ENCODE results near the gene DNAJC22.

The DNAJC22 gene

GRCh38 chr12:49346659-49347310 is at the start of gene DNAJC22:
Gene DNAJC22 (plus strand): TSS chr12:49346888. CDS start chr12:49348873, 1,985 bp downstream.
- ChIA-PET POLR2A (interaction anchor here (0.9 kb wide), 1 partner anchor 79 kb away, joined by 3 read pairs; no protein-coding TSS in a partner anchor), CTCF (interaction anchor here (0.7 to 9.6 kb wide), 37 partner anchors 9 to 411 kb away, joined by 3 to 239 read pairs (median 7); partner anchors contain the start of genes C1QL4, KCNH3, PRPH and SPATS2)
- DNase-seq (ENCODE audit: extremely low spot score), result peak; percentile 71
- no peak for TF ChIP-seq CTCF (IDR thresholded peaks at IDR 0.05; ENCODE audit: control extremely low read depth, extremely low read depth, low read depth, missing control alignments)

- ChIA-PET CTCF (interaction anchor here (0.7 to 15.7 kb wide), 20 partner anchors 7 to 217 kb away, joined by 3 to 239 read pairs (median 8); partner anchors contain the start of genes C1QL4, DNAJC22 and TROAP), POLR2A (interaction anchor here (0.8 kb wide), 1 partner anchor 24 kb away, joined by 5 read pairs; no protein-coding TSS in a partner anchor)
Measured at GRCh38 chr12:49297695-49298060, 49.0 kb upstream of the DNAJC22 start.

GRCh38 chr12:49298160-49298559 is 48.5 kb upstream of the DNAJC22 start:
- POLR2A ChIA-PET, result no interaction called here
- CTCF ChIA-PET, result interaction anchor here (1.0 to 15.7 kb wide), 8 partner anchors 9 to 210 kb away, joined by 4 to 174 read pairs (median 8); partner anchors contain the start of genes DNAJC22 and TROAP
- no peak for TF ChIP-seq CTCF (IDR thresholded peaks at IDR 0.05; ENCODE audit: control extremely low read depth, extremely low read depth, low read depth, missing control alignments)
- DNase-seq (ENCODE audit: extremely low spot score), result peak; percentile 25

More at GRCh38 chr12:49297695-49298060, 49.0 kb upstream of the DNAJC22 start:
- DNase-seq (ENCODE audit: extremely low spot score), result no peak
- TF ChIP-seq CTCF (IDR thresholded peaks at IDR 0.05; ENCODE audit: control extremely low read depth, extremely low read depth, low read depth, missing control alignments), result no peak

- POLR2A ChIA-PET, result no interaction called here
- TF ChIP-seq CTCF (IDR thresholded peaks at IDR 0.05; ENCODE audit: control extremely low read depth, extremely low read depth, low read depth, missing control alignments), result no peak
- CTCF ChIA-PET, result interaction anchor here (2.4 to 3.5 kb wide), 3 partner anchors 12 to 45 kb away, joined by 13 to 21 read pairs (median 20); partner anchors contain the start of gene DNAJC22
- peak; percentile 22 for DNase-seq (ENCODE audit: extremely low spot score)
Measured at GRCh38 chr12:49301760-49302159, 44.9 kb upstream of the DNAJC22 start.

GRCh38 chr12:49304161-49304560 is 42.5 kb upstream of the DNAJC22 start:
- no peak for DNase-seq (ENCODE audit: extremely low spot score)
- ChIA-PET POLR2A (no interaction called here), CTCF (interaction anchor here (0.8 to 4.9 kb wide), 7 partner anchors 9 to 277 kb away, joined by 3 to 35 read pairs (median 5); partner anchors contain the start of genes DNAJC22 and PRPH)
- TF ChIP-seq CTCF (IDR thresholded peaks at IDR 0.05; ENCODE audit: control extremely low read depth, extremely low read depth, low read depth, missing control alignments), result no peak

GRCh38 chr12:49305762-49306510 is 40.8 kb upstream of the DNAJC22 start:
- no peak for TF ChIP-seq CTCF (IDR thresholded peaks at IDR 0.05; ENCODE audit: control extremely low read depth, extremely low read depth, low read depth, missing control alignments)
- DNase-seq (ENCODE audit: extremely low spot score), result no peak
- ChIA-PET POLR2A (no interaction called here), CTCF (interaction anchor here (0.9 to 4.9 kb wide), 4 partner anchors 11 to 37 kb away, joined by 4 to 35 read pairs (median 4); partner anchors contain the start of gene PRPH)

Measured in GM10248 (cell line).